Kidney (tissue), 14 donors: ENCODE measurements around the gene TADA2B. TPM values are rescaled to one million over a fixed set of nuclear protein-coding genes. Genes with fewer than 3 reads are reported as not detected.

Experiments used
- DNase-seq, 5 donors: peaks; one replicate each; pipeline ENCODE4 v3.0.0-alpha.2; 2013 to 2020
- FAIRE-seq: peaks from 2 replicates; lab custom pipeline; 2012; peaks lifted over from hg19 to GRCh38; lab: Jason Lieb, UNC
- H3K27ac ChIP-seq, 2 donors: one replicate each; pipeline ENCODE4 v1.7.0; 2013; ENCODE audit warnings: low read depth in 2 of 2, low read length in 2 of 2, inconsistent platforms in 1 of 2
- H3K27me3 ChIP-seq: one replicate; pipeline ENCODE4 v1.7.1; 2013; ENCODE audit warnings: low read length, inconsistent platforms; ENCODE audit not compliant: control insufficient read depth, insufficient read depth
- H3K36me3 ChIP-seq, 3 donors: one replicate each; pipeline versions ENCODE4 v1.7.0 to v1.7.1; 2013; ENCODE audit warnings: low read length in 3 of 3, control low read depth in 1 of 3, inconsistent platforms in 1 of 3; ENCODE audit not compliant: insufficient read depth in 3 of 3, control insufficient read depth in 2 of 3
- H3K4me1 ChIP-seq, 3 donors: one replicate each; pipeline versions ENCODE4 v1.7.0 to v1.7.1; 2013; ENCODE audit warnings: low read length in 3 of 3, inconsistent platforms in 1 of 3, low read depth in 1 of 3; ENCODE audit not compliant: control insufficient read depth in 2 of 3, insufficient read depth in 2 of 3
- H3K4me3 ChIP-seq, 3 donors: one replicate each; pipeline versions ENCODE4 v1.7.0 to v1.8.1; 2013; ENCODE audit warnings: low read length in 3 of 3, control low read depth in 1 of 3, inconsistent platforms in 1 of 3
- H3K9ac ChIP-seq, 3 donors: one replicate each; pipeline versions ENCODE4 v1.7.0 to v1.7.1; 2013; ENCODE audit warnings: low read length in 3 of 3, control low read depth in 1 of 3, inconsistent platforms in 1 of 3
- H3K9me3 ChIP-seq, 3 donors: one replicate each; pipeline versions ENCODE4 v1.7.0 to v1.7.1; 2013; ENCODE audit warnings: low read length in 3 of 3, control low read depth in 1 of 3, inconsistent platforms in 1 of 3; ENCODE audit not compliant: control insufficient read depth in 2 of 3, insufficient read depth in 1 of 3
- CTCF ChIP-seq: IDR thresholded peaks from 3 replicates; pipeline ENCODE4 v1.5.1; 2012; ENCODE audit warnings: mild to moderate bottlenecking, moderate library complexity, borderline replicate concordance; ENCODE audit not compliant: insufficient read depth; ENCODE audit errors: extremely low read depth
- intact Hi-C: fragments of 100-400 bp; cut with DNase I; formaldehyde crosslinking; loops from one replicate; pipeline ENCODE4 v1.11.1; 2022
- polyA plus RNA-seq: library from polyadenylated mRNA; stranded (reverse); fragments of 350-450 nt; fragmentation: Illumina TruSeq; extraction: RNeasy Lipid Tissue Mini Kit (QIAGEN cat#74804); gene quantifications from one replicate; pipeline ENCODE4 v1.2.3, GENCODE V29; 2014; ENCODE audit warnings: low read depth, low replicate concordance; ENCODE audit not compliant: insufficient read depth
- total RNA-seq: library from RNA; stranded (reverse); fragmentation: NEBNext Ultra II Directional; extraction: Animal tissue kit (Norgen Biotek cat#: 25700); gene quantifications from one replicate; pipeline ENCODE4 v1.2.1, GENCODE V29; 2021
- donor health status: control.
- donor health status: control.
- donor health status: control.
- donor health status: control.
- donor health status: control.
- donor health status: DM: yes; HTN: yes; CAD: no.
- donor health status: Normal renal cell carcinoma (clear cell type).

The TADA2B gene
- total and polyA plus RNA-seq, 2 donors from 2014 or later, result 14.2 to 30.5 TPM

- H3K27me3 ChIP-seq, result no peaks in the 10 kb centered on the region
- H3K27ac ChIP-seq, result peak overlapping the region; percentile 91 to 92
- H3K9me3 ChIP-seq, result no peaks in the 10 kb centered on the region
- intact Hi-C loops, result no loop called here
- FAIRE-seq (no peak), DNase-seq (peak in 3 of 5 donors; percentile 26 to 78 (median 68))
- TF ChIP-seq CTCF, result peak; percentile 2
- H3K4me3 ChIP-seq, result peak overlapping the region; percentile 64 to 89 (median 71)
- H3K4me1 ChIP-seq, result peaks cover 4 to 21% (median 10%) of the 10 kb centered on the region in 3 donors
- peaks cover 0 to 10% (median 0%) of the 10 kb centered on the region in 3 donors for H3K36me3 ChIP-seq
- peak overlapping the region; percentile 55 to 82 (median 78) for H3K9ac ChIP-seq
Measured at GRCh38 chr4:7068883-7069282, 25.7 kb downstream of the TADA2B start.

- FAIRE-seq, result no peak
- Histone ChIP-seq H3K4me1 (peaks cover 4 to 19% (median 10%) of the 10 kb centered on the region in 3 donors), H3K27me3 (no peaks in the 10 kb centered on the region), H3K9me3 (no peaks in the 10 kb centered on the region), H3K27ac (no peak overlapping the region), H3K4me3 (no peak overlapping the region), H3K36me3 (no peaks in the 10 kb centered on the region), H3K9ac (no peak overlapping the region)
- peak; percentile 87 to 90 (median 89) for DNase-seq
- peak; percentile 100 for TF ChIP-seq CTCF
- intact Hi-C loops, result loop anchor here (10.0 kb wide), 1 partner anchor 356 kb away; the partner anchor contains the start of gene BLOC1S4
Measured at GRCh38 chr4:7070729-7071511, 27.7 kb downstream of the TADA2B start.

GRCh38 chr4:7073059-7073458 is 29.9 kb downstream of the TADA2B start:
- intact Hi-C loops, result loop anchor here (10.0 kb wide), 1 partner anchor 358 kb away; the partner anchor contains the start of gene BLOC1S4
- Histone ChIP-seq H3K27ac (no peak overlapping the region), H3K36me3 (no peaks in the 10 kb centered on the region), H3K9ac (no peak overlapping the region), H3K27me3 (no peaks in the 10 kb centered on the region), H3K4me1 (peaks cover 0 to 8% (median 3%) of the 10 kb centered on the region in 3 donors), H3K4me3 (no peak overlapping the region), H3K9me3 (no peaks in the 10 kb centered on the region)
- DNase-seq (peak in 1 of 5 donors; percentile 46), FAIRE-seq (no peak)
- no peak for TF ChIP-seq CTCF
